Panc1 (cell line): Measurements from ENCODE around the gene KCNK5. TPM values are rescaled to one million over a fixed set of nuclear protein-coding genes. Genes with fewer than 3 reads are reported as not detected.

Experiments
- ATAC-seq: fragments of 200-7000 bp; cut with Tn5 transposase; 2 replicates; pipeline ENCODE4 v1.9.1; 2020; ENCODE audit warnings: mild to moderate bottlenecking, moderate library complexity
- BruUV-seq: library from RNA; stranded (reverse); fragments of 400-500 nt; replicated peaks from 2 replicates; lab custom pipeline; 2021; lab: Mats Ljungman, UMichigan
- CTCF ChIA-PET: fragments of 300-600 bp; sonication (Branson Sonifier 250); formaldehyde crosslinking; loops from one replicate; lab custom pipeline; 2022; ENCODE audit warnings: antibody characterized with exemption; lab: Charles Lee
- POLR2A ChIA-PET: fragments of 300-600 bp; sonication (Branson Sonifier 250); formaldehyde crosslinking; loops from one replicate; lab custom pipeline; 2022; ENCODE audit warnings: antibody characterized with exemption; lab: Charles Lee
- DNase-seq: peaks from one replicate; pipeline ENCODE4 v3.0.0-alpha.2; 2010; ENCODE audit warnings: low read depth, low spot score
- H3K27ac ChIP-seq: 2 replicates; pipeline ENCODE4 v1.5.1; 2011; ENCODE audit warnings: mild to moderate bottlenecking, low read length, inconsistent platforms
- H3K27me3 ChIP-seq: fragments of 200-500 bp; sonication (Bioruptor generic); 2 replicates; pipeline ENCODE4 v1.6.0; 2014; ENCODE audit warnings: low read length, inconsistent platforms; ENCODE audit not compliant: control insufficient read depth, insufficient read depth
- H3K36me3 ChIP-seq: fragments of 200-500 bp; sonication (Bioruptor generic); 2 replicates; pipeline ENCODE4 v1.5.1; 2014; ENCODE audit warnings: inconsistent platforms, mild to moderate bottlenecking, low read length, moderate library complexity; ENCODE audit not compliant: control insufficient read depth, insufficient read depth
- H3K4me1 ChIP-seq: 2 replicates; pipeline ENCODE4 v1.5.1; 2011; ENCODE audit warnings: inconsistent platforms, mild to moderate bottlenecking, low read length, moderate library complexity; ENCODE audit not compliant: control insufficient read depth, insufficient read depth
- H3K4me3 ChIP-seq, 2 experiments: 2 replicates each; pipeline ENCODE4 v1.5.1; 2011 to 2012; ENCODE audit warnings: low read depth in 2 of 2, low read length in 2 of 2, mild to moderate bottlenecking in 2 of 2, inconsistent platforms in 1 of 2, moderate library complexity in 1 of 2
- H3K9me3 ChIP-seq: fragments of 200-500 bp; sonication (Bioruptor generic); 2 replicates; pipeline ENCODE4 v1.5.1; 2014; ENCODE audit warnings: low read depth, mild to moderate bottlenecking, inconsistent platforms, low read length, moderate library complexity; ENCODE audit not compliant: control insufficient read depth, insufficient read depth
- POLR2AphosphoS5 ChIP-seq: IDR thresholded peaks from 2 replicates; pipeline ENCODE4 v1.6.1; 2012; ENCODE audit warnings: mild to moderate bottlenecking, low read depth, low read length, moderate library complexity
- SIN3A ChIP-seq: IDR thresholded peaks from 2 replicates; pipeline ENCODE4 v1.6.1; 2012; ENCODE audit warnings: low read depth, mild to moderate bottlenecking, low read length, moderate library complexity, borderline replicate concordance; ENCODE audit not compliant: insufficient read depth
- TCF7L2 ChIP-seq: IDR thresholded peaks from 2 replicates; pipeline ENCODE4 v1.6.1; 2011; ENCODE audit warnings: mild to moderate bottlenecking, low read depth, low read length, inconsistent platforms
- in situ Hi-C: cut with HindIII; loops from 2 replicates; pipeline ENCODE4 v1.10.0; 2016; ENCODE audit warnings: low sequenced_read_pairs, low pct_unique_long_range_greater_than_20kb
- intact Hi-C: fragments of 100-400 bp; cut with micrococcal nuclease; formaldehyde crosslinking; loops from one replicate; pipeline ENCODE4 v1.10.0; 2022; ENCODE audit not compliant: unreplicated experiment
- total RNA-seq: library from RNA; stranded (reverse); gene quantifications from one replicate; pipeline ENCODE4 v1.2.1, GENCODE V29; 2021; ENCODE audit not compliant: unreplicated experiment
- TF ChIP-seq, protein P1 (sequence below): fragments of 450-650 bp; IDR thresholded peaks from 2 replicates; pipeline ENCODE4 v1.5.1; 2017; ENCODE audit warnings: mild to moderate bottlenecking
- TF ChIP-seq, protein P2 (sequence below), 2 experiments: IDR thresholded peaks; 2 replicates each; pipeline ENCODE4 v1.6.1; 2011 to 2012; ENCODE audit warnings: low read depth in 2 of 2, control low read depth in 1 of 2, low read length in 1 of 2, mild to moderate bottlenecking in 1 of 2, moderate library complexity in 1 of 2; ENCODE audit not compliant: insufficient read depth in 1 of 2

Gene KCNK5
- total RNA-seq, 1 experiment from 2014 or later: 0.77 TPM

DNA sequence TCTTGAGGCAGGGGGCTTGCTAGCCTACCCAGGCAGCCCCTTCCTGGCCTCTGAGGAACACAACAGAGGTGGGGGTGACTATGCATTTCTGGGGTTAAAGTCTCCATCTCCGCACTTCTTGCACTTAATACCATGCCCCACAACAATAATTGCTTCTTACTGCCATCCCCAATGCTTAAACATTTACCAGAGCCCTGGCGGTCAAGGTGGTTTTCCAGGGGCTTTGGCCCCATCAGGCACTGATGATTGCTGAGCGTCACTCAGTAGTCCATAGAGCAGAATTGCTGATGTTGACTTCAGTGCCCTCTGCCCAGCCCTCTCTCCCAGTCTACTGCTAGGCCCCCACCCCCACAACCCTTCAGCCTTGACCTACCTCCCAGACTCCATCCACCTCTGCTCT is 32.5 kb upstream of the KCNK5 start:
- ATAC-seq: no peak
- intact Hi-C loops: no loop called here
- Histone ChIP-seq H3K27me3 (no peaks in the 10 kb centered on the region; the same call in 1 of the 2 replicates), H3K36me3 (no peaks in the 10 kb centered on the region), H3K9me3 (no peaks in the 10 kb centered on the region), H3K4me3 (no peak overlapping the region), H3K27ac (no peak overlapping the region), H3K4me1 (no peaks in the 10 kb centered on the region)
- no peak for TF ChIP-seq TCF7L2
- TF ChIP-seq, protein P1, sequence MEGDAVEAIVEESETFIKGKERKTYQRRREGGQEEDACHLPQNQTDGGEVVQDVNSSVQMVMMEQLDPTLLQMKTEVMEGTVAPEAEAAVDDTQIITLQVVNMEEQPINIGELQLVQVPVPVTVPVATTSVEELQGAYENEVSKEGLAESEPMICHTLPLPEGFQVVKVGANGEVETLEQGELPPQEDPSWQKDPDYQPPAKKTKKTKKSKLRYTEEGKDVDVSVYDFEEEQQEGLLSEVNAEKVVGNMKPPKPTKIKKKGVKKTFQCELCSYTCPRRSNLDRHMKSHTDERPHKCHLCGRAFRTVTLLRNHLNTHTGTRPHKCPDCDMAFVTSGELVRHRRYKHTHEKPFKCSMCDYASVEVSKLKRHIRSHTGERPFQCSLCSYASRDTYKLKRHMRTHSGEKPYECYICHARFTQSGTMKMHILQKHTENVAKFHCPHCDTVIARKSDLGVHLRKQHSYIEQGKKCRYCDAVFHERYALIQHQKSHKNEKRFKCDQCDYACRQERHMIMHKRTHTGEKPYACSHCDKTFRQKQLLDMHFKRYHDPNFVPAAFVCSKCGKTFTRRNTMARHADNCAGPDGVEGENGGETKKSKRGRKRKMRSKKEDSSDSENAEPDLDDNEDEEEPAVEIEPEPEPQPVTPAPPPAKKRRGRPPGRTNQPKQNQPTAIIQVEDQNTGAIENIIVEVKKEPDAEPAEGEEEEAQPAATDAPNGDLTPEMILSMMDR: no peak
- no peak for TF ChIP-seq POLR2AphosphoS5
- TF ChIP-seq, protein P2, sequence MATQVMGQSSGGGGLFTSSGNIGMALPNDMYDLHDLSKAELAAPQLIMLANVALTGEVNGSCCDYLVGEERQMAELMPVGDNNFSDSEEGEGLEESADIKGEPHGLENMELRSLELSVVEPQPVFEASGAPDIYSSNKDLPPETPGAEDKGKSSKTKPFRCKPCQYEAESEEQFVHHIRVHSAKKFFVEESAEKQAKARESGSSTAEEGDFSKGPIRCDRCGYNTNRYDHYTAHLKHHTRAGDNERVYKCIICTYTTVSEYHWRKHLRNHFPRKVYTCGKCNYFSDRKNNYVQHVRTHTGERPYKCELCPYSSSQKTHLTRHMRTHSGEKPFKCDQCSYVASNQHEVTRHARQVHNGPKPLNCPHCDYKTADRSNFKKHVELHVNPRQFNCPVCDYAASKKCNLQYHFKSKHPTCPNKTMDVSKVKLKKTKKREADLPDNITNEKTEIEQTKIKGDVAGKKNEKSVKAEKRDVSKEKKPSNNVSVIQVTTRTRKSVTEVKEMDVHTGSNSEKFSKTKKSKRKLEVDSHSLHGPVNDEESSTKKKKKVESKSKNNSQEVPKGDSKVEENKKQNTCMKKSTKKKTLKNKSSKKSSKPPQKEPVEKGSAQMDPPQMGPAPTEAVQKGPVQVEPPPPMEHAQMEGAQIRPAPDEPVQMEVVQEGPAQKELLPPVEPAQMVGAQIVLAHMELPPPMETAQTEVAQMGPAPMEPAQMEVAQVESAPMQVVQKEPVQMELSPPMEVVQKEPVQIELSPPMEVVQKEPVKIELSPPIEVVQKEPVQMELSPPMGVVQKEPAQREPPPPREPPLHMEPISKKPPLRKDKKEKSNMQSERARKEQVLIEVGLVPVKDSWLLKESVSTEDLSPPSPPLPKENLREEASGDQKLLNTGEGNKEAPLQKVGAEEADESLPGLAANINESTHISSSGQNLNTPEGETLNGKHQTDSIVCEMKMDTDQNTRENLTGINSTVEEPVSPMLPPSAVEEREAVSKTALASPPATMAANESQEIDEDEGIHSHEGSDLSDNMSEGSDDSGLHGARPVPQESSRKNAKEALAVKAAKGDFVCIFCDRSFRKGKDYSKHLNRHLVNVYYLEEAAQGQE (IDR thresholded peaks at IDR 0.05; ENCODE audit: insufficient read depth in 1 of 2, low read depth in 2 of 2, low read length in 1 of 2): no peak
- no peak for TF ChIP-seq SIN3A
- ChIA-PET CTCF (no interaction called here), POLR2A (no interaction called here)
- DNase-seq: no peak
- BruUV-seq: no TSS peak
- in situ Hi-C loops: no loop called here

DNA sequence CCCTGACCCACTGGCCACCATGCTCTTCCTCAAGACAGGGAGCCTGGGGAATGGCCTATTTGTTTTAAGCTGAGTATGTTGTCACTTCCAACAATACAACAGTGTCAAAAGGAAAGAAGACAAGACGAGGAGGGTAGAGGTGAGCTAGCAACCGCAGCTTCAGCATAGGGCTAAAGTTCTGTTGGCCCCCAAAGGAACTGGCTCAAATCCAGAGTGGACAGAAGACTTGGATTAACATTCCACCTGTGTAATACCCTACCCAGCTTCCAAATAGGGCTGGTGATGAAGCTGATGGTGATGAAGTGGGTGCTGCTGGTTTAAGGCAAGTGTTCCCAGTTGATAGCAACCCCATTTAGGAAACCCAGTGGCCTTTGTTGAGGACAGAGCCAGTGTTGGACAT is 31.7 kb upstream of the KCNK5 start:
- POLR2A ChIA-PET: no interaction called here
- intact Hi-C loops: no loop called here
- no peaks in the 10 kb centered on the region for H3K9me3 ChIP-seq
- H3K27ac ChIP-seq: no peak overlapping the region
- no peak for DNase-seq
- CTCF ChIA-PET: interaction anchor here (0.6 kb wide), 1 partner anchor 487 kb away, joined by 3 read pairs; no protein-coding TSS in a partner anchor
- in situ Hi-C loops: no loop called here
- H3K4me3 ChIP-seq: no peak overlapping the region
- no TSS peak for BruUV-seq
- no peak for ATAC-seq
- H3K27me3 ChIP-seq: no peaks in the 10 kb centered on the region; the same call in 1 of the 2 replicates
- no peaks in the 10 kb centered on the region for H3K4me1 ChIP-seq
- TF ChIP-seq, protein P1: no peak
- no peak for TF ChIP-seq TCF7L2
- no peak for TF ChIP-seq SIN3A
- no peak for TF ChIP-seq POLR2AphosphoS5
- TF ChIP-seq, protein P2 (IDR thresholded peaks at IDR 0.05; ENCODE audit: insufficient read depth in 1 of 2, low read depth in 2 of 2, low read length in 1 of 2): no peak
- no peaks in the 10 kb centered on the region for H3K36me3 ChIP-seq
